Ascending aorta (tissue), 2 donors: Measurements from ENCODE around the gene PRAC1. TPM values are rescaled to one million over a fixed set of nuclear protein-coding genes. Genes with fewer than 3 reads are reported as not detected.

ENCODE experiments used
- DNase-seq, 2 donors: peaks; one replicate each; pipeline ENCODE4 v3.0.0-alpha.2; 2019; ENCODE audit warnings: low spot score in 2 of 2
- H3K27ac ChIP-seq, 2 donors: fragments of 200-600 bp; sonication (generic); one replicate each; pipeline ENCODE4 v1.5.1; 2016 to 2017; ENCODE audit warnings: mild to moderate bottlenecking in 1 of 2
- H3K27me3 ChIP-seq: fragments of 200-600 bp; sonication (generic); one replicate; pipeline ENCODE4 v1.5.1; 2017
- H3K36me3 ChIP-seq, 2 donors: fragments of 200-600 bp; sonication (generic); one replicate each; pipeline ENCODE4 v1.5.1; 2016
- H3K4me1 ChIP-seq, 2 donors: fragments of 200-600 bp; sonication (generic); one replicate each; pipeline ENCODE4 v1.5.1; 2016 to 2017; ENCODE audit warnings: mild to moderate bottlenecking in 1 of 2
- H3K4me3 ChIP-seq, 2 donors: fragments of 200-600 bp; sonication (generic); one replicate each; pipeline ENCODE4 v1.5.1; 2016 to 2017; ENCODE audit warnings: mild to moderate bottlenecking in 1 of 2
- H3K9me3 ChIP-seq, 2 donors: fragments of 200-600 bp; sonication (generic); one replicate each; pipeline ENCODE4 v1.5.1; 2016
- CTCF ChIP-seq, 3 experiments: fragments of 200-600 bp in 2 of 3; fragments of 450-650 bp in 1 of 3; sonication (generic) in 2 of 3; IDR thresholded peaks; one replicate each; pipeline ENCODE4 v1.5.1; 2016 to 2019; ENCODE audit warnings: antibody characterized with exemption in 3 of 3, mild to moderate bottlenecking in 1 of 3, moderate library complexity in 1 of 3
- intact Hi-C: fragments of 100-400 bp; cut with DNase I; formaldehyde crosslinking; loops from one replicate; pipeline ENCODE4 v1.15.1; 2023
- total RNA-seq: library from RNA; depleted of rRNA; stranded (reverse); fragments of >200 nt; gene quantifications from one replicate; pipeline ENCODE4 v1.1.0, GENCODE V29; 2016

PRAC1 gene
- total RNA-seq, 1 donor from 2014 or later = not detected

GRCh38 chr17:48735062-48735351 lies 12.7 kb upstream of the PRAC1 start:
- intact Hi-C loops = no loop called here
- Histone ChIP-seq H3K9me3 (no peaks in the 10 kb centered on the region), H3K27me3 (peaks cover 23% of the 10 kb centered on the region), H3K4me1 (no peaks in the 10 kb centered on the region), H3K36me3 (no peaks in the 10 kb centered on the region), H3K27ac (no peak overlapping the region), H3K4me3 (no peak overlapping the region)
- no peak for TF ChIP-seq CTCF (IDR thresholded peaks at IDR 0.05)
- no peak for DNase-seq

GRCh38 chr17:48734333-48735061 lies 12.2 kb upstream of the PRAC1 start:
- Histone ChIP-seq H3K4me1 (no peaks in the 10 kb centered on the region), H3K9me3 (no peaks in the 10 kb centered on the region), H3K27ac (no peak overlapping the region), H3K36me3 (no peaks in the 10 kb centered on the region), H3K4me3 (no peak overlapping the region), H3K27me3 (peaks cover 28% of the 10 kb centered on the region)
- intact Hi-C loops = no loop called here
- no peak for TF ChIP-seq CTCF (IDR thresholded peaks at IDR 0.05)
- DNase-seq = no peak

GRCh38 chr17:48733632-48734328 lies 11.5 kb upstream of the PRAC1 start:
- H3K4me1 ChIP-seq = peaks cover 0 to under 1% of the 10 kb centered on the region in 2 donors
- DNase-seq = no peak
- H3K9me3 ChIP-seq = no peaks in the 10 kb centered on the region
- H3K27me3 ChIP-seq = peaks cover 35% of the 10 kb centered on the region
- TF ChIP-seq CTCF (IDR thresholded peaks at IDR 0.05) = no peak
- H3K4me3 ChIP-seq = no peak overlapping the region
- intact Hi-C loops = no loop called here
- H3K27ac ChIP-seq = no peak overlapping the region
- no peaks in the 10 kb centered on the region for H3K36me3 ChIP-seq

- DNase-seq = no peak
- intact Hi-C loops = no loop called here
- no peak for TF ChIP-seq CTCF (IDR thresholded peaks at IDR 0.05)
Measured at GRCh38 chr17:48732688-48733629, 10.6 kb upstream of the PRAC1 start.

GRCh38 chr17:48731355-48731754 lies 9.0 kb upstream of the PRAC1 start:
- Histone ChIP-seq H3K9me3 (no peaks in the 10 kb centered on the region), H3K36me3 (no peaks in the 10 kb centered on the region), H3K27ac (no peak overlapping the region), H3K27me3 (peaks cover 45% of the 10 kb centered on the region), H3K4me3 (no peak overlapping the region), H3K4me1 (peaks cover 4 to 6% of the 10 kb centered on the region in 2 donors)
- intact Hi-C loops = no loop called here
- no peak for TF ChIP-seq CTCF (IDR thresholded peaks at IDR 0.05)
- DNase-seq = no peak

More at GRCh38 chr17:48732688-48733629, 10.6 kb upstream of the PRAC1 start:
- peaks cover 36% of the 10 kb centered on the region for H3K27me3 ChIP-seq
- no peak overlapping the region for H3K4me3 ChIP-seq
- peaks cover 4 to 6% of the 10 kb centered on the region in 2 donors for H3K4me1 ChIP-seq
- no peaks in the 10 kb centered on the region for H3K9me3 ChIP-seq
- H3K36me3 ChIP-seq = no peaks in the 10 kb centered on the region
- H3K27ac ChIP-seq = no peak overlapping the region
